ENCODE measurements around the gene SLA2. TPM values are rescaled to one million over a fixed set of nuclear protein-coding genes. Genes with fewer than 3 reads are reported as not detected.

The SLA2 gene
- total and polyA plus RNA-seq, 2 of the 8 experiments (the other 6 are each of a cell fraction or from before 2014, with no cell fraction given): 0.18 TPM; not detected in 1

GRCh38 chr20:36574366-36575135 lies 71.4 kb downstream of the SLA2 start:
- FAIRE-seq: no peak
- H4K5ac ChIP-seq (ENCODE audit: insufficient read length, low read depth, low read length): peak overlapping the region; percentile 75
- TF ChIP-seq TAF1 (IDR thresholded peaks at IDR 0.05; ENCODE audit: low read depth, low read length) (peak; percentile 49; the same call in 1 of the 2 replicates), BRCA1 (IDR thresholded peaks at IDR 0.05; ENCODE audit: low read depth, low read length) (no peak), SRF (IDR thresholded peaks at IDR 0.05; ENCODE audit: low read depth, low read length) (no peak), HDAC6 (IDR thresholded peaks at IDR 0.05; ENCODE audit: low read depth, low read length) (no peak), KDM4A (IDR thresholded peaks at IDR 0.05; ENCODE audit: low read depth, low read length, severe bottlenecking) (peak; percentile 49), ATF3 (IDR thresholded peaks at IDR 0.05; ENCODE audit: insufficient read depth, low read depth, low read length) (no peak), SUZ12 (IDR thresholded peaks at IDR 0.05; ENCODE audit: low read length) (no peak), RFX5 (IDR thresholded peaks at IDR 0.05; ENCODE audit: borderline replicate concordance, low read depth, low read length) (no peak), JUN (IDR thresholded peaks at IDR 0.05; ENCODE audit: low read depth, low read length) (no peak), EGR1 (IDR thresholded peaks at IDR 0.05; ENCODE audit: borderline replicate concordance, low read depth, low read length) (0 out of 2 replicates have a peak, but pooled peaks have one; percentile 26)

More at GRCh38 chr20:36574366-36575135, 71.4 kb downstream of the SLA2 start:
- H3K4ac ChIP-seq (replicated peaks; ENCODE audit: insufficient read length, low read depth, low read length): no peak overlapping the region
- peaks cover 0 to 10% (median 3%) of the 10 kb centered on the region in 4 experiments; a peak in 5 of 8 replicates for H3K36me3 ChIP-seq (ENCODE audit: control insufficient read depth in 2 of 4, insufficient read depth in 4 of 4, low read length in 3 of 4)
- peak overlapping the region; percentile 85 to 89 (median 86) for H3K9ac ChIP-seq (replicated peaks in 1 of 4; ENCODE audit: extremely low read depth in 1 of 4, low read depth in 3 of 4, low read length in 3 of 4)
- ChIA-PET POLR2A (ENCODE audit: partially characterized antibody) (interaction anchor here (0.8 to 17.6 kb wide), 13 partner anchors 9 to 290 kb away, joined by 3 to 388 read pairs (median 4); partner anchors contain the start of gene RAB5IF), CTCF (ENCODE audit: partially characterized antibody) (interaction anchor here (0.6 to 18.0 kb wide), 7 partner anchors 13 to 202 kb away, joined by 3 to 202 read pairs (median 5); partner anchors contain the start of genes MYL9 and RAB5IF)
- H4K20me1 ChIP-seq (replicated peaks in 1 of 2; ENCODE audit: control insufficient read depth in 1 of 2, insufficient read depth in 2 of 2, low read length in 2 of 2): peaks cover 4% of the 10 kb centered on the region in 2 experiments
- H3K4me2 ChIP-seq (ENCODE audit: insufficient read depth in 1 of 2, low read depth in 2 of 2, low read length in 2 of 2): peak overlapping the region; percentile 73 to 99
- H3K14ac ChIP-seq (ENCODE audit: insufficient read length): no peak overlapping the region
- peak overlapping the region; percentile 63 to 98 (median 78) for H3K4me3 ChIP-seq (ENCODE audit: extremely low read depth in 1 of 4, insufficient read depth in 2 of 4, low read depth in 3 of 4, low read length in 4 of 4)
- no peak overlapping the region for H2BK15ac ChIP-seq (ENCODE audit: low read length)
- peaks cover 17% of the 10 kb centered on the region for H3K23me2 ChIP-seq (ENCODE audit: low read depth, low read length)
- peaks cover 14 to 31% (median 18%) of the 10 kb centered on the region in 4 experiments for H3K4me1 ChIP-seq (replicated peaks in 1 of 4; ENCODE audit: control insufficient read depth in 3 of 4, insufficient read depth in 4 of 4, low read length in 3 of 4)
- H2AFZ ChIP-seq (ENCODE audit: low read length): no peak overlapping the region
- H4K8ac ChIP-seq (ENCODE audit: extremely low read depth, insufficient read depth, low read length): peak overlapping the region; percentile 96
- H3K27me3 ChIP-seq (replicated peaks in 1 of 4; ENCODE audit: control insufficient read depth in 3 of 4, extremely low read depth in 1 of 4, insufficient read depth in 3 of 4, low read length in 3 of 4): no peaks in the 10 kb centered on the region
- H3K23ac ChIP-seq (ENCODE audit: insufficient read length): no peak overlapping the region
- peak overlapping the region; percentile 48; the same call in 1 of the 2 replicates for H2BK5ac ChIP-seq (ENCODE audit: low read depth, low read length)
- H3K9me3 ChIP-seq (ENCODE audit: insufficient read depth in 2 of 2, low read depth in 1 of 2, low read length in 1 of 2): no peaks in the 10 kb centered on the region
- H2BK20ac ChIP-seq (ENCODE audit: low read length): no peak overlapping the region
- peak overlapping the region; percentile 97 for H2BK12ac ChIP-seq (ENCODE audit: low read depth, low read length)
- H4K91ac ChIP-seq (replicated peaks; ENCODE audit: insufficient read length, low read length): peak overlapping the region; percentile 94
- H2AK5ac ChIP-seq (ENCODE audit: low read depth, low read length): peak overlapping the region; percentile 72
- H3K56ac ChIP-seq (replicated peaks; ENCODE audit: insufficient read length, low read depth, low read length): peak overlapping the region; percentile 84
- peak overlapping the region; percentile 80 for H2BK120ac ChIP-seq (replicated peaks; ENCODE audit: low read depth, low read length)
- DNase-seq (ENCODE audit: low read depth in 1 of 2, low spot score in 2 of 2): peak in 1 of 2 experiments; percentile 81
- H3K79me2 ChIP-seq (ENCODE audit: control insufficient read depth in 1 of 2, insufficient read depth in 2 of 2, low read length in 2 of 2): peaks cover 16 to 53% of the 10 kb centered on the region in 2 experiments
- peak overlapping the region; percentile 74 for H3K27ac ChIP-seq (ENCODE audit: low read depth, low read length)
- WGBS, 2 experiments (ENCODE audit: extremely low coverage in 1 of 2, insufficient coverage in 1 of 2, insufficient read length in 1 of 2, insufficient replicate concordance in 2 of 2, low coverage in 1 of 2, low lambda C conversion rate in 2 of 2, missing lambda C conversion rate in 1 of 2): 1% methylated on average over 44 of the region's 69 CpGs; no CpG with 5 or more reads in 1 of the 2 experiments
- peaks cover 10% of the 10 kb centered on the region for H3K79me1 ChIP-seq (ENCODE audit: low read depth, low read length)
- peak overlapping the region; percentile 83 for H3K18ac ChIP-seq (ENCODE audit: extremely low read depth, low read length)
